Activated gamma-delta T cell treated with Interleukin-2 at 50 U/mL for 16 hours (primary cell): ENCODE results near the gene ZNF219.

ENCODE experiments used
- DNase-seq: peaks from one replicate; pipeline ENCODE4 v3.0.0-alpha.2; 2020

Gene ZNF219

GRCh38 chr14:21098076-21098891, at the start of gene ZNF219:
TSS of gene ZNF219 (minus strand) at chr14:21098655. CDS start at chr14:21093591, 5,064 bp downstream.
- peak; percentile 25 for DNase-seq

GRCh38 chr14:21145437-21145836, 47.0 kb upstream of the ZNF219 start:
- no peak for DNase-seq

GRCh38 chr14:21142357-21142756, 43.9 kb upstream of the ZNF219 start:
- DNase-seq, result no peak

- no peak for DNase-seq
Measured at GRCh38 chr14:21136024-21136423, 37.6 kb upstream of the ZNF219 start.

GRCh38 chr14:21133901-21134300, 35.4 kb upstream of the ZNF219 start:
- DNase-seq, result no peak

- no peak for DNase-seq
Measured at GRCh38 chr14:21123429-21123828, 25.0 kb upstream of the ZNF219 start.

GRCh38 chr14:21121122-21121521, 22.7 kb upstream of the ZNF219 start:
- DNase-seq, result no peak

- no peak for DNase-seq
Measured at GRCh38 chr14:21120686-21121085, 22.2 kb upstream of the ZNF219 start.

- no peak for DNase-seq
Measured at GRCh38 chr14:21118933-21119332, 20.5 kb upstream of the ZNF219 start.

- DNase-seq, result no peak
Measured at GRCh38 chr14:21113369-21113768, 14.9 kb upstream of the ZNF219 start.

- DNase-seq, result no peak
Measured at GRCh38 chr14:21112255-21112654, 13.8 kb upstream of the ZNF219 start.

- no peak for DNase-seq
Measured at GRCh38 chr14:21109377-21110138, 11.1 kb upstream of the ZNF219 start.

- no peak for DNase-seq
Measured at GRCh38 chr14:21108791-21109190, 10.3 kb upstream of the ZNF219 start.

- no peak for DNase-seq
Measured at GRCh38 chr14:21107283-21107800, 8.9 kb upstream of the ZNF219 start.

- peak; percentile 78 for DNase-seq
Measured at GRCh38 chr14:21106498-21107282, 8.2 kb upstream of the ZNF219 start.

GRCh38 chr14:21106176-21106497, 7.7 kb upstream of the ZNF219 start:
- no peak for DNase-seq

- no peak for DNase-seq
Measured at GRCh38 chr14:21105095-21105494, 6.6 kb upstream of the ZNF219 start.

GRCh38 chr14:21104448-21105060, 6.1 kb upstream of the ZNF219 start:
- DNase-seq, result peak; percentile 55

- peak; percentile 93 for DNase-seq
Measured at GRCh38 chr14:21103710-21104447, 5.4 kb upstream of the ZNF219 start.

- no peak for DNase-seq
Measured at GRCh38 chr14:21103411-21103709, 4.9 kb upstream of the ZNF219 start.

GRCh38 chr14:21102521-21103410, 4.3 kb upstream of the ZNF219 start:
- no peak for DNase-seq
